KMS-11 (cell line): Measurements from ENCODE around the gene TMCC3.

Experiments
- H2AFZ ChIP-seq: fragments of 200-600 bp; sonication (generic); 2 replicates; pipeline ENCODE4 v1.6.1; 2016; ENCODE audit warnings: antibody characterized with exemption, mixed run types, low read depth
- H3K27ac ChIP-seq: fragments of 200-600 bp; sonication (generic); 2 replicates; pipeline ENCODE4 v1.6.1; 2016; ENCODE audit warnings: mild to moderate bottlenecking, mixed run types
- H3K27me3 ChIP-seq: fragments of 200-600 bp; sonication (generic); 2 replicates; pipeline ENCODE4 v1.6.1; 2017; ENCODE audit warnings: mild to moderate bottlenecking, low read depth, mixed run types, moderate library complexity; ENCODE audit not compliant: insufficient read depth
- H3K36me3 ChIP-seq: fragments of 200-600 bp; sonication (generic); 2 replicates; pipeline ENCODE4 v1.6.1; 2017; ENCODE audit warnings: mild to moderate bottlenecking, mixed run types; ENCODE audit not compliant: insufficient read depth
- H3K4me1 ChIP-seq: fragments of 200-600 bp; sonication (generic); 2 replicates; pipeline ENCODE4 v1.6.1; 2016; ENCODE audit warnings: mild to moderate bottlenecking, low read depth, mixed run types; ENCODE audit not compliant: poor library complexity, severe bottlenecking
- H3K4me2 ChIP-seq: fragments of 200-600 bp; sonication (generic); 2 replicates; pipeline ENCODE4 v1.7.0; 2016; ENCODE audit warnings: mild to moderate bottlenecking, mixed run types
- H3K4me3 ChIP-seq: fragments of 200-600 bp; sonication (generic); IDR thresholded peaks from 2 replicates; pipeline ENCODE4 v1.6.1; 2017; ENCODE audit warnings: low read depth, low read length, mixed read lengths; ENCODE audit not compliant: insufficient read depth
- H3K79me2 ChIP-seq: fragments of 200-600 bp; sonication (generic); 2 replicates; pipeline ENCODE4 v1.6.1; 2016; ENCODE audit warnings: low read depth, mixed run types; ENCODE audit not compliant: insufficient read depth
- H3K9ac ChIP-seq: fragments of 200-600 bp; sonication (generic); 2 replicates; pipeline ENCODE4 v1.6.1; 2016; ENCODE audit warnings: mild to moderate bottlenecking, mixed run types
- H4K20me1 ChIP-seq: fragments of 200-600 bp; sonication (generic); 2 replicates; pipeline ENCODE4 v1.6.1; 2016; ENCODE audit warnings: mild to moderate bottlenecking, mixed run types; ENCODE audit not compliant: insufficient read depth
- CTCF ChIP-seq: fragments of 200-600 bp; sonication (generic); conservative IDR thresholded peaks from 2 replicates; pipeline ENCODE4 v1.6.1; 2017; ENCODE audit warnings: low read depth, mild to moderate bottlenecking, antibody characterized with exemption, low read length, moderate library complexity, mixed read lengths

The TMCC3 gene

GRCh38 chr12:94678849-94679248 lies 28.5 kb upstream of the TMCC3 start:
- no peak overlapping the region for H2AFZ ChIP-seq
- H3K4me2 ChIP-seq = no peak overlapping the region
- no peak for TF ChIP-seq CTCF

GRCh38 chr12:94678379-94678778 lies 28.0 kb upstream of the TMCC3 start:
- no peaks in the 10 kb centered on the region for H3K36me3 ChIP-seq
- no peak for TF ChIP-seq CTCF
- no peaks in the 10 kb centered on the region for H3K27me3 ChIP-seq
- no peaks in the 10 kb centered on the region for H4K20me1 ChIP-seq
- peaks cover 14% of the 10 kb centered on the region for H3K4me1 ChIP-seq
- H2AFZ ChIP-seq = no peak overlapping the region
- H3K79me2 ChIP-seq = no peaks in the 10 kb centered on the region
- no peak overlapping the region for H3K27ac ChIP-seq
- no peak overlapping the region for H3K4me3 ChIP-seq
- H3K9ac ChIP-seq = no peak overlapping the region
- H3K4me2 ChIP-seq = no peak overlapping the region

More at GRCh38 chr12:94678849-94679248, 28.5 kb upstream of the TMCC3 start:
- H3K9ac ChIP-seq = no peak overlapping the region
- no peaks in the 10 kb centered on the region for H3K27me3 ChIP-seq
- peaks cover 14% of the 10 kb centered on the region for H3K4me1 ChIP-seq
- H4K20me1 ChIP-seq = no peaks in the 10 kb centered on the region
- no peak overlapping the region for H3K4me3 ChIP-seq
- no peaks in the 10 kb centered on the region for H3K79me2 ChIP-seq
- H3K27ac ChIP-seq = no peak overlapping the region
- no peaks in the 10 kb centered on the region for H3K36me3 ChIP-seq

GRCh38 chr12:94677778-94678177 lies 27.4 kb upstream of the TMCC3 start:
- Histone ChIP-seq H3K4me3 (no peak overlapping the region), H3K79me2 (no peaks in the 10 kb centered on the region), H3K27me3 (no peaks in the 10 kb centered on the region), H3K36me3 (no peaks in the 10 kb centered on the region), H3K27ac (no peak overlapping the region; the same call in 1 of the 2 replicates), H2AFZ (no peak overlapping the region), H3K4me1 (peaks cover 14% of the 10 kb centered on the region), H3K4me2 (no peak overlapping the region; the same call in 1 of the 2 replicates), H4K20me1 (no peaks in the 10 kb centered on the region), H3K9ac (no peak overlapping the region)
- TF ChIP-seq CTCF = no peak

- TF ChIP-seq CTCF = no peak
- Histone ChIP-seq H3K4me2 (no peak overlapping the region), H3K27me3 (no peaks in the 10 kb centered on the region)
Observed at GRCh38 chr12:94676922-94677321, 26.6 kb upstream of the TMCC3 start.

More at GRCh38 chr12:94676922-94677321, 26.6 kb upstream of the TMCC3 start:
- Histone ChIP-seq H4K20me1 (no peaks in the 10 kb centered on the region), H3K79me2 (no peaks in the 10 kb centered on the region), H3K9ac (no peak overlapping the region), H2AFZ (no peak overlapping the region), H3K4me1 (peaks cover 14% of the 10 kb centered on the region), H3K4me3 (no peak overlapping the region), H3K36me3 (no peaks in the 10 kb centered on the region), H3K27ac (no peak overlapping the region)
